ENCODE measurements around the gene KCNH1. TPM values are rescaled to one million over a fixed set of nuclear protein-coding genes. Genes with fewer than 3 reads are reported as not detected.

Gene KCNH1
- total RNA-seq, 1 experiment from 2014 or later: 0.17 TPM

GRCh38 chr1:210771131-210771530, 362.8 kb downstream of the KCNH1 start:
- Mint-ChIP-seq H3K27ac (no peak overlapping the region), H3K27me3 (ENCODE audit: low read depth) (peaks cover 4% of the 10 kb centered on the region), H3K4me1 (peaks cover 11% of the 10 kb centered on the region; the same call in 1 of the 2 replicates), H3K36me3 (no peaks in the 10 kb centered on the region), H3K4me3 (no peak overlapping the region), H3K9me3 (no peaks in the 10 kb centered on the region)
- DNase-seq (ENCODE audit: low spot score): no peak
- ChIA-PET CTCF (no interaction called here), POLR2A (no interaction called here)
- TF ChIP-seq ZNF416 (CRISPR knock-in tag; IDR thresholded peaks at IDR 0.05) (no peak), E2F1 (CRISPR knock-in tag; IDR thresholded peaks at IDR 0.05) (no peak), FOXJ3 (CRISPR knock-in tag; IDR thresholded peaks at IDR 0.05; ENCODE audit: borderline replicate concordance) (no peak), NR1H2 (CRISPR knock-in tag; IDR thresholded peaks at IDR 0.05) (no peak), MYBL2 (CRISPR knock-in tag; IDR thresholded peaks at IDR 0.05) (no peak), ATF6 (CRISPR knock-in tag; IDR thresholded peaks at IDR 0.05) (no peak), CBFB (CRISPR knock-in tag; IDR thresholded peaks at IDR 0.05; ENCODE audit: low read depth) (no peak), TP53 (CRISPR knock-in tag; IDR thresholded peaks at IDR 0.05) (no peak), RELA (CRISPR knock-in tag; IDR thresholded peaks at IDR 0.05; ENCODE audit: borderline replicate concordance) (no peak), MXD4 (CRISPR knock-in tag; IDR thresholded peaks at IDR 0.05; ENCODE audit: borderline replicate concordance) (no peak), NFATC4 (CRISPR knock-in tag; IDR thresholded peaks at IDR 0.05) (no peak)
- TF ChIP-seq, protein P1, sequence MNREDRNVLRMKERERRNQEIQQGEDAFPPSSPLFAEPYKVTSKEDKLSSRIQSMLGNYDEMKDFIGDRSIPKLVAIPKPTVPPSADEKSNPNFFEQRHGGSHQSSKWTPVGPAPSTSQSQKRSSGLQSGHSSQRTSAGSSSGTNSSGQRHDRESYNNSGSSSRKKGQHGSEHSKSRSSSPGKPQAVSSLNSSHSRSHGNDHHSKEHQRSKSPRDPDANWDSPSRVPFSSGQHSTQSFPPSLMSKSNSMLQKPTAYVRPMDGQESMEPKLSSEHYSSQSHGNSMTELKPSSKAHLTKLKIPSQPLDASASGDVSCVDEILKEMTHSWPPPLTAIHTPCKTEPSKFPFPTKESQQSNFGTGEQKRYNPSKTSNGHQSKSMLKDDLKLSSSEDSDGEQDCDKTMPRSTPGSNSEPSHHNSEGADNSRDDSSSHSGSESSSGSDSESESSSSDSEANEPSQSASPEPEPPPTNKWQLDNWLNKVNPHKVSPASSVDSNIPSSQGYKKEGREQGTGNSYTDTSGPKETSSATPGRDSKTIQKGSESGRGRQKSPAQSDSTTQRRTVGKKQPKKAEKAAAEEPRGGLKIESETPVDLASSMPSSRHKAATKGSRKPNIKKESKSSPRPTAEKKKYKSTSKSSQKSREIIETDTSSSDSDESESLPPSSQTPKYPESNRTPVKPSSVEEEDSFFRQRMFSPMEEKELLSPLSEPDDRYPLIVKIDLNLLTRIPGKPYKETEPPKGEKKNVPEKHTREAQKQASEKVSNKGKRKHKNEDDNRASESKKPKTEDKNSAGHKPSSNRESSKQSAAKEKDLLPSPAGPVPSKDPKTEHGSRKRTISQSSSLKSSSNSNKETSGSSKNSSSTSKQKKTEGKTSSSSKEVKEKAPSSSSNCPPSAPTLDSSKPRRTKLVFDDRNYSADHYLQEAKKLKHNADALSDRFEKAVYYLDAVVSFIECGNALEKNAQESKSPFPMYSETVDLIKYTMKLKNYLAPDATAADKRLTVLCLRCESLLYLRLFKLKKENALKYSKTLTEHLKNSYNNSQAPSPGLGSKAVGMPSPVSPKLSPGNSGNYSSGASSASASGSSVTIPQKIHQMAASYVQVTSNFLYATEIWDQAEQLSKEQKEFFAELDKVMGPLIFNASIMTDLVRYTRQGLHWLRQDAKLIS (CRISPR knock-in tag; IDR thresholded peaks at IDR 0.05; ENCODE audit: borderline replicate concordance): no peak
- ATAC-seq: no peak

GRCh38 chr1:210770396-210770984, 363.5 kb downstream of the KCNH1 start:
- peaks cover 11% of the 10 kb centered on the region; the same call in 1 of the 2 replicates for H3K4me1 Mint-ChIP-seq
- H3K36me3 Mint-ChIP-seq: no peaks in the 10 kb centered on the region
- DNase-seq (ENCODE audit: low spot score) (no peak), ATAC-seq (no peak)
- no peak overlapping the region for H3K27ac Mint-ChIP-seq
- ChIA-PET CTCF (no interaction called here), POLR2A (no interaction called here)
- H3K4me3 Mint-ChIP-seq: no peak overlapping the region
- peaks cover 4% of the 10 kb centered on the region for H3K27me3 Mint-ChIP-seq (ENCODE audit: low read depth)
- no peaks in the 10 kb centered on the region for H3K9me3 Mint-ChIP-seq
- TF ChIP-seq, protein P2, sequence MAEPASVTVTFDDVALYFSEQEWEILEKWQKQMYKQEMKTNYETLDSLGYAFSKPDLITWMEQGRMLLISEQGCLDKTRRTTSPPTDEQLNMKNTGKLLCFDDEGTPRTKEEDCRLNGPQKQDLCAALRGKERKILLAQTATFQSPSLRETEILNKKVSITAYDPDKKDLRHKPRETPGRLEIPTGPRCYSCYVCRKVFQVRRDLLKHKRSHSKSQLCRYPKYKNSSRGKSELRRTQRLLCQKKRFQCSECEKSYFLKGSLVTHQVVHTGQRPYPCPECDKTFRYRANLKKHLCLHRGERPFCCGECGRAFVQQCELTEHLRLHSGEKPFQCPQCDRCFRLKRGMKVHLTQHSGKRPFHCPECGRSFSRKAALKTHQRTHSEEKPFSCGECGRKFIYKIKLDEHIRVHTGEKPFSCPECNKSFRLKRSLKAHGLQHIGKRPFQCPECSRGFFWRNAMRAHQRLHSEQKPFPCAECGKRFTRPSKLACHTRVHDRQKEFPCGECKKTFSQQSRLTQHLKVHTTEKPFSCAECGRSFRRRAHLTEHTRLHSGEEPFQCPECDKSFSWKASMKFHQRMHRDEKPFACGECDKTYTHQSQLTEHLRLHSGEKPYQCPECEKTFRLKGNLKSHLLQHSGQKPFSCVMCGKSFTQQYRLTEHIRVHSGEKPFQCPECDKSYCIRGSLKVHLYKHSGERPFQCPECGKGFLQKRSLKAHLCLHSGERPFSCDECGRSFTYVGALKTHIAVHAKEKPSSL (CRISPR knock-in tag; conservative IDR thresholded peaks at IDR 0.05): no peak
- no peak for TF ChIP-seq GTF2I (CRISPR knock-in tag; conservative IDR thresholded peaks at IDR 0.05)
- no peak for TF ChIP-seq HMGA2 (CRISPR knock-in tag; IDR thresholded peaks at IDR 0.05)
- no peak for TF ChIP-seq ZNF671 (CRISPR knock-in tag; IDR thresholded peaks at IDR 0.05)
- TF ChIP-seq CTCF (IDR thresholded peaks at IDR 0.05): no peak
- no peak for TF ChIP-seq TEAD4 (CRISPR knock-in tag; IDR thresholded peaks at IDR 0.05)
- TF ChIP-seq, protein P3, sequence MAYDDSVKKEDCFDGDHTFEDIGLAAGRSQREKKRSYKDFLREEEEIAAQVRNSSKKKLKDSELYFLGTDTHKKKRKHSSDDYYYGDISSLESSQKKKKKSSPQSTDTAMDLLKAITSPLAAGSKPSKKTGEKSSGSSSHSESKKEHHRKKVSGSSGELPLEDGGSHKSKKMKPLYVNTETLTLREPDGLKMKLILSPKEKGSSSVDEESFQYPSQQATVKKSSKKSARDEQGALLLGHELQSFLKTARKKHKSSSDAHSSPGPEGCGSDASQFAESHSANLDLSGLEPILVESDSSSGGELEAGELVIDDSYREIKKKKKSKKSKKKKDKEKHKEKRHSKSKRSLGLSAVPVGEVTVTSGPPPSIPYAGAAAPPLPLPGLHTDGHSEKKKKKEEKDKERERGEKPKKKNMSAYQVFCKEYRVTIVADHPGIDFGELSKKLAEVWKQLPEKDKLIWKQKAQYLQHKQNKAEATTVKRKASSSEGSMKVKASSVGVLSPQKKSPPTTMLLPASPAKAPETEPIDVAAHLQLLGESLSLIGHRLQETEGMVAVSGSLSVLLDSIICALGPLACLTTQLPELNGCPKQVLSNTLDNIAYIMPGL (CRISPR knock-in tag; IDR thresholded peaks at IDR 0.05): no peak
- TF ChIP-seq, protein P1 (CRISPR knock-in tag; IDR thresholded peaks at IDR 0.05; ENCODE audit: borderline replicate concordance): no peak
